HUES48 (cell line): ENCODE data around the gene BMPR1A.
A peak's percentile ranks its signal among the peaks of the same experiment; 100 is the strongest.

Source experiments
- H3K27ac ChIP-seq: one replicate; pipeline ENCODE4 v1.7.0; 2013; ENCODE audit warnings: low read depth, low read length, inconsistent platforms
- H3K27me3 ChIP-seq: 2 replicates; pipeline ENCODE4 v1.6.1; 2013; ENCODE audit warnings: mild to moderate bottlenecking, low read length; ENCODE audit not compliant: control insufficient read depth, insufficient read depth
- H3K36me3 ChIP-seq: 2 replicates; pipeline ENCODE4 v1.6.1; 2013; ENCODE audit warnings: low read length; ENCODE audit not compliant: control insufficient read depth, insufficient read depth
- H3K4me1 ChIP-seq: 2 replicates; pipeline ENCODE4 v1.6.1; 2013; ENCODE audit warnings: mild to moderate bottlenecking, low read length; ENCODE audit not compliant: control insufficient read depth, insufficient read depth
- H3K4me3 ChIP-seq: 2 replicates; pipeline ENCODE4 v1.5.1; 2013; ENCODE audit warnings: mild to moderate bottlenecking, low read depth, low read length
- H3K9ac ChIP-seq: 2 replicates; pipeline ENCODE4 v1.6.1; 2013; ENCODE audit warnings: mild to moderate bottlenecking, low read depth, low read length, moderate library complexity
- H3K9me3 ChIP-seq: 2 replicates; pipeline ENCODE4 v1.6.1; 2013; ENCODE audit warnings: low read length; ENCODE audit not compliant: control insufficient read depth, insufficient read depth

The BMPR1A gene

DNA sequence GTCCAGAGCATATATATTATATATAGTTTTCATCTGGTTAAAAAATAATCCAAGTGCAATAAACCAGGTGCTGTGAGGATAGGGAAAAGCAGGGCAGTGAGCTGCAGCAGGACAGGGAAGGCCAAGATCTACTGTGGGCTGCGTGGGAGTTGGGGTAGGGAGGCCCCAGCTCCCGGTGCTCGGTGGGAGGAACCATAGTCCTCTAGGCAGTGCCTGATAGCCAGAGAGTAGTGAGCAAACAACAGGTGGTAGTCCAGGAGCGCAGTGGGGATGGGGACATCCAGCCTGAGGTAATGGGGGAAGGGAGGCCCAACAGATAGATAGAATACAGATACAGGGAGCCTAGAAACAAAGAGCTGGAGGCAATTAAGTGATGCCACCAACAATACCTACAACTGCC, 4.1 kb upstream of the BMPR1A start:
- peaks cover 29% of the 10 kb centered on the region for H3K4me1 ChIP-seq
- peak overlapping the region; percentile 2 for H3K27ac ChIP-seq
- no peak overlapping the region for H3K9ac ChIP-seq
- H3K27me3 ChIP-seq = no peaks in the 10 kb centered on the region
- H3K9me3 ChIP-seq = no peaks in the 10 kb centered on the region
- H3K4me3 ChIP-seq = no peak overlapping the region
- H3K36me3 ChIP-seq = no peaks in the 10 kb centered on the region

DNA sequence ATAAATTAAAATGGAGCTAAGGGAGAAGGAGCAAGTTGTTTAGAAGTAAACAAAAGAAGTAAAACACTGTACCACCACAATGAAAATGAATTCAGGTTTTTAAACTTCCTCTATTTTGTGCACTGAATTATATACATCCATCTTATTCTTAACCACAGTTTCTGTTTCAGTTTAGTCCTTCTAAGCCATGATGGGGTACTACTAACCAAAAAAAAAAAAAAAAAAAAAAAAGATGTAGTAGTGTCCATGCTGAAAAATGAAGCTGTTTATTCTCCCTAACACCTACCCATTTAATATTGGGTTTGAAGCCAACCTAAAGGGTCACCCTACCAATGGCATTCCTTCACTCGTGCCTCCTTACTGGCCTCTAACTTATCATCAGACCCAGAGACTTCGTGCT, 3.4 kb upstream of the BMPR1A start:
- H3K27ac ChIP-seq = no peak overlapping the region
- no peak overlapping the region for H3K9ac ChIP-seq

GRCh38 chr10:86753638-86754434, 2.6 kb upstream of the BMPR1A start:
- peaks cover 29% of the 10 kb centered on the region for H3K4me1 ChIP-seq
- no peak overlapping the region for H3K9ac ChIP-seq
- no peaks in the 10 kb centered on the region for H3K27me3 ChIP-seq
- H3K9me3 ChIP-seq = no peaks in the 10 kb centered on the region
- no peak overlapping the region; the same call in 1 of the 2 replicates for H3K4me3 ChIP-seq
- no peak overlapping the region for H3K27ac ChIP-seq
- no peaks in the 10 kb centered on the region for H3K36me3 ChIP-seq

More for the DNA sequence above, 3.4 kb upstream of the BMPR1A start:
- H3K4me1 ChIP-seq = peaks cover 29% of the 10 kb centered on the region
- H3K27me3 ChIP-seq = no peaks in the 10 kb centered on the region
- H3K4me3 ChIP-seq = no peak overlapping the region
- H3K36me3 ChIP-seq = no peaks in the 10 kb centered on the region
- H3K9me3 ChIP-seq = no peaks in the 10 kb centered on the region

DNA sequence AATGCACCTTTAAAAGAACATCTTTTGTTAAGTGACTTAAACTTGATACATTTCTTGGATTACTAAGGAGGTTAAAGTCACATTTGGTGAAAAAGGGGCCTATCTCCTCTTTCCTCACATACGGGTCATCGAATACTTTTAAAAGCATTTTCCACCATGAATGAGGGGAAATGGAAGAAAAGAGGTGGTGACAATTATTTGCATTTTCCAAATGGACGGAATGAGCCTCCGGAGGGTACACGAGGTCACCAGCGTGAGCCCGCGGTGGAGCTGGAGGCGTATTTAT, 1.0 kb upstream of the BMPR1A start:
- Histone ChIP-seq H3K9me3 (no peaks in the 10 kb centered on the region), H3K4me3 (peak overlapping the region; percentile 74), H3K27me3 (no peaks in the 10 kb centered on the region), H3K9ac (peak overlapping the region; percentile 90), H3K4me1 (peaks cover 38% of the 10 kb centered on the region), H3K36me3 (no peaks in the 10 kb centered on the region), H3K27ac (peak overlapping the region; percentile 97)

- Histone ChIP-seq H3K4me1 (peaks cover 43% of the 10 kb centered on the region), H3K9ac (peak overlapping the region; percentile 90), H3K27me3 (no peaks in the 10 kb centered on the region), H3K4me3 (peak overlapping the region; percentile 74), H3K36me3 (no peaks in the 10 kb centered on the region), H3K9me3 (no peaks in the 10 kb centered on the region), H3K27ac (peak overlapping the region; percentile 97)
These were observed 494 bp upstream of the BMPR1A start for GRCh38 chr10:86755740-86756510.

DNA sequence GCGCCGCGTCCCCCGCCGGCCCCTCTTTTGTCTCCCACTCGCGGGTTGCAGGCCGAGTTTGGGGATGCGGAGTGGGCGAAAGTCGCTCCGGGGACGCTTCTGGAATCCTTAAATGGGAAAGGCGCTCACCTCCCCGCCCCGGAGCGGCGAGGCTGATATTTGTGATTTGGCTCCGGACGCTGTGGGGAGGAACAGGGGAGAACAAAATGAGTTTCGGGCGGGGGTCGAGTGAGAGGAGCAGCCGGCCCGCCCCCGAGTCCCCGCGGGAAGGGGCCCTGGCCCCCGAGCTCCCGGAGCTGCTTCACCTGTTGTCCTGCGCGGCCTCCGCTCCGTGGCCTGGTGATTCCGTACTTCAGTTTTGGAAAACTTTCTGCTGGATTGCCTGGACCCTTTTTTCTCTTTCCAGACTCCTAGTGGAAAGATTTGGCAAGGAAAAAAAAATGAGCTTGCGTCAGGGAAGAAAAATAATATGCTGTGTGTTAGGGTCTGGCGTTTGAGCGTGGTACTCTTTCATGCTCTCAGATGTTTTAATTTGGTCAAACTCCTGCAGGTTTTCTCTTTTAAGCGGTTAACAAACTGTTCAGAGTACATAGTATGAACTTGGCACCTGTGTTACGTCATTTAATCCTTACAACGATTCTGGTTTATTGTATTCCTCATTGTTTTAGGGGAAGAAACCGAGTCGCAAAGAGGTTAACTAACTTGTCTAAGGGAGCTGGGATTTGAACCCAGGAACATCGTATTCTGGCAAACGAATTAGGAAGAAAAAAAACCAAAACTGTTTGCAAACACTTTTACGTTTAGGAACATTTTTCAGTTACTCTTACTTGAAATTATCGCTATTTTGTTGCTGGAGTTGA, 924 bp downstream of the BMPR1A start:
- Histone ChIP-seq H3K9me3 (no peaks in the 10 kb centered on the region), H3K27ac (peak overlapping the region; percentile 89), H3K4me3 (peak overlapping the region; percentile 95), H3K27me3 (no peaks in the 10 kb centered on the region), H3K9ac (peak overlapping the region; percentile 79), H3K4me1 (peaks cover 53% of the 10 kb centered on the region), H3K36me3 (no peaks in the 10 kb centered on the region)

- Histone ChIP-seq H3K36me3 (no peaks in the 10 kb centered on the region), H3K4me3 (peak overlapping the region; percentile 95), H3K9ac (peak overlapping the region; percentile 79), H3K9me3 (no peaks in the 10 kb centered on the region), H3K27ac (peak overlapping the region; percentile 89), H3K4me1 (peaks cover 45% of the 10 kb centered on the region), H3K27me3 (no peaks in the 10 kb centered on the region)
These were observed 2.0 kb downstream of the BMPR1A start for GRCh38 chr10:86758189-86759072.

DNA sequence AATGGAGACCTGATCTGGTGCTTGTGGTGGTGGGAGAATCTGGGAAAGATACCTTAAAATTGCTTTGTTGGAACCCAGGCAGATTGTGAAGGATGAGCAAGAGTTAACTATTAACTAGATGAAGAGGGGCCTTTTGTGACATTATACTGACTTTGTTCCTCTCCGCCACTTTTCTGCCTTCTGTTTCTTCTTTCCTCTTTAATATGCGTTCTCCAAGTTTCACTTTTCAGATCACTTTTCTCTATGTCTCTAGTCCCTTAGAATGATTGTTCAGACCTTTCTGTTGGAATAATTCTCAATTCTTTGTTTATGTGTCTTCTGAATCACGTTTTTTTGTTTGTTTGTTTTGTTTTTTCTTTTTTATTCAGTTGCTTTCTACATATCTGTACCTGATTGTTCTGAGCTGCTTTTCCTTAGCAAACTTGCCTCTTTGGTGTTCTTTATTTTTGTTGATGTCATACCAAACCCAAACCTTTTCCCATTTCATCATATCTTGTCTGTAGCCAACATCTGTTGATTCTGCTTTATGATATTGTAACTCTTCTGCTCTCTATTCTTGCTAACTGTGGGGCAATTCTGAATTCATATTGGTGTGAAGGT, 2.8 kb downstream of the BMPR1A start:
- H3K36me3 ChIP-seq = no peaks in the 10 kb centered on the region
- peak overlapping the region; percentile 95 for H3K4me3 ChIP-seq
- H3K9me3 ChIP-seq = no peaks in the 10 kb centered on the region
- H3K27ac ChIP-seq = no peak overlapping the region
- peaks cover 38% of the 10 kb centered on the region for H3K4me1 ChIP-seq
- no peaks in the 10 kb centered on the region for H3K27me3 ChIP-seq
- H3K9ac ChIP-seq = peak overlapping the region; percentile 79; the same call in 1 of the 2 replicates

- no peak overlapping the region for H3K9ac ChIP-seq
- no peaks in the 10 kb centered on the region for H3K9me3 ChIP-seq
- H3K36me3 ChIP-seq = no peaks in the 10 kb centered on the region
- H3K27me3 ChIP-seq = no peaks in the 10 kb centered on the region
- H3K4me1 ChIP-seq = peaks cover 44% of the 10 kb centered on the region
- no peak overlapping the region for H3K27ac ChIP-seq
- no peak overlapping the region for H3K4me3 ChIP-seq
These were observed 7.0 kb downstream of the BMPR1A start for GRCh38 chr10:86763404-86763803.

GRCh38 chr10:86765548-86765947, 9.1 kb downstream of the BMPR1A start:
- no peaks in the 10 kb centered on the region for H3K27me3 ChIP-seq

More at GRCh38 chr10:86765548-86765947, 9.1 kb downstream of the BMPR1A start:
- H3K36me3 ChIP-seq = no peaks in the 10 kb centered on the region
- H3K9me3 ChIP-seq = no peaks in the 10 kb centered on the region
- no peak overlapping the region for H3K4me3 ChIP-seq
- H3K4me1 ChIP-seq = peaks cover 53% of the 10 kb centered on the region
- H3K27ac ChIP-seq = no peak overlapping the region
- H3K9ac ChIP-seq = no peak overlapping the region
